Neural progenitor cell (in vitro differentiated cells): Measurements from ENCODE around the gene SMPD3. TPM values are rescaled to one million over a fixed set of nuclear protein-coding genes. Genes with fewer than 3 reads are reported as not detected.
A peak's percentile ranks its signal among the peaks of the same experiment; 100 is the strongest.

Source experiments
- DNase-seq: peaks from one replicate; pipeline ENCODE4 v3.0.0-alpha.2; 2016; ENCODE audit warnings: low spot score
- H2AFZ ChIP-seq: fragments of 200-600 bp; sonication (generic); replicated peaks from 2 replicates; pipeline ENCODE4 v1.6.1; 2016; ENCODE audit warnings: antibody characterized with exemption
- H3F3A ChIP-seq: fragments of 200-600 bp; sonication (generic); 2 replicates; pipeline ENCODE4 v1.6.1; 2016; ENCODE audit warnings: antibody characterized with exemption, low read depth
- H3K27ac ChIP-seq: fragments of 200-600 bp; sonication (generic); 2 replicates; pipeline ENCODE4 v1.5.1; 2016; ENCODE audit warnings: mild to moderate bottlenecking
- H3K27me3 ChIP-seq: fragments of 200-600 bp; sonication (generic); 2 replicates; pipeline ENCODE4 v1.6.1; 2016; ENCODE audit warnings: mild to moderate bottlenecking, moderate library complexity
- H3K36me3 ChIP-seq: fragments of 200-600 bp; sonication (generic); 2 replicates; pipeline ENCODE4 v1.5.1; 2016
- H3K4me1 ChIP-seq: fragments of 200-600 bp; sonication (generic); 2 replicates; pipeline ENCODE4 v1.6.1; 2016; ENCODE audit warnings: mixed run types
- H3K4me2 ChIP-seq: fragments of 200-600 bp; sonication (generic); 2 replicates; pipeline ENCODE4 v1.6.1; 2016
- H3K4me3 ChIP-seq: fragments of 200-600 bp; sonication (generic); 2 replicates; pipeline ENCODE4 v1.5.1; 2016
- H3K79me2 ChIP-seq: fragments of 200-600 bp; sonication (generic); 2 replicates; pipeline ENCODE4 v1.6.1; 2016; ENCODE audit warnings: low read depth
- H3K9ac ChIP-seq: fragments of 200-600 bp; sonication (generic); 2 replicates; pipeline ENCODE4 v1.6.1; 2016
- H3K9me3 ChIP-seq: fragments of 200-600 bp; sonication (generic); 2 replicates; pipeline ENCODE4 v1.5.1; 2016; ENCODE audit warnings: low read depth
- H4K20me1 ChIP-seq: fragments of 200-600 bp; sonication (generic); 2 replicates; pipeline ENCODE4 v1.6.1; 2016; ENCODE audit warnings: low read depth
- H3K27ac Mint-ChIP-seq: 3 replicates; pipeline ENCODE4 v1.8.0; 2021; ENCODE audit warnings: mixed read lengths
- H3K27me3 Mint-ChIP-seq: 2 replicates; pipeline ENCODE4 v1.8.0; 2022; ENCODE audit warnings: low read depth, mild to moderate bottlenecking, inconsistent platforms, moderate library complexity, mixed read lengths; ENCODE audit not compliant: insufficient read depth
- H3K36me3 Mint-ChIP-seq: 3 replicates; pipeline ENCODE4 v1.8.0; 2021; ENCODE audit warnings: mixed read lengths
- H3K4me1 Mint-ChIP-seq: 3 replicates; pipeline ENCODE4 v1.8.0; 2021; ENCODE audit warnings: mixed read lengths
- H3K4me3 Mint-ChIP-seq: 3 replicates; pipeline ENCODE4 v1.8.0; 2021; ENCODE audit warnings: mild to moderate bottlenecking, moderate library complexity, mixed read lengths
- H3K9me3 Mint-ChIP-seq: 3 replicates; pipeline ENCODE4 v1.8.0; 2020; ENCODE audit warnings: mixed read lengths
- EZH2 ChIP-seq: fragments of 200-600 bp; sonication (generic); IDR thresholded peaks from 2 replicates; pipeline ENCODE4 v1.6.1; 2017; ENCODE audit warnings: antibody characterized with exemption, mild to moderate bottlenecking, moderate library complexity
- EZH2phosphoT487 ChIP-seq: fragments of 200-600 bp; sonication (generic); IDR thresholded peaks from 2 replicates; pipeline ENCODE4 v1.6.1; 2017; ENCODE audit warnings: antibody characterized with exemption
- total RNA-seq: library from RNA; depleted of rRNA; stranded (reverse); fragments of >200 nt; gene quantifications from 2 replicates; pipeline ENCODE4 v1.2.3, GENCODE V29; 2015; ENCODE audit warnings: low replicate concordance
- TF ChIP-seq, protein P1 (sequence below): fragments of 200-600 bp; sonication (generic); IDR thresholded peaks from 2 replicates; pipeline ENCODE4 v1.5.1; 2017; ENCODE audit warnings: antibody characterized with exemption, mild to moderate bottlenecking

SMPD3 gene
- total RNA-seq, 1 donor from 2014 or later: not detected

DNA sequence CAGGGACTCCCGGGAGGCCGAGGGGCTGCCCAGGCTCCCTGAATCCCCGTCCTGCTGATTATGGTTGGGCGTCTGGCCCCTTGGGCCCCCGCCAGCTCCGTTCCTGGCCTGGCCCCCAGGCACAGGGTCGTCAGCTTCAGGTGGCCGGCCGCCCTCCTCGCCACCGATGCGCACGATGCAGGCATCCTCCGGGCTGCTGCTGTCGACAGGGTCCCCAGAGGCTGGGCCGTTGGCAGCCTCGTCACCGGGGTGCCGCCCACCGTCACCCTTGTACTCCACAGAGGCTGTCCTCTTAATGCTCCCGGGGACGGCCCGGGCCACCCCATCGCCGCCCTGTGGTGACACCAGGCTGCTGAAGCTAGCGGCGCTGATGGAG is 77.0 kb downstream of the SMPD3 start:
- Histone ChIP-seq H3K9ac (no peak overlapping the region), H4K20me1 (no peaks in the 10 kb centered on the region), H2AFZ (no peak overlapping the region), H3K9me3 (no peaks in the 10 kb centered on the region), H3K4me2 (no peak overlapping the region), H3F3A (peaks cover 12% of the 10 kb centered on the region), H3K4me1 (peaks cover 32% of the 10 kb centered on the region), H3K4me3 (no peak overlapping the region), H3K27me3 (no peaks in the 10 kb centered on the region), H3K27ac (no peak overlapping the region), H3K36me3 (no peaks in the 10 kb centered on the region), H3K79me2 (no peaks in the 10 kb centered on the region)
- peaks cover 5% of the 10 kb centered on the region for H3K27me3 Mint-ChIP-seq
- H3K4me1 Mint-ChIP-seq: peaks cover 57% of the 10 kb centered on the region
- DNase-seq: no peak
- H3K4me3 Mint-ChIP-seq: no peak overlapping the region
- H3K36me3 Mint-ChIP-seq: no peaks in the 10 kb centered on the region
- H3K9me3 Mint-ChIP-seq: no peaks in the 10 kb centered on the region
- H3K27ac Mint-ChIP-seq: no peak overlapping the region
- no peak for TF ChIP-seq EZH2
- TF ChIP-seq, protein P1, sequence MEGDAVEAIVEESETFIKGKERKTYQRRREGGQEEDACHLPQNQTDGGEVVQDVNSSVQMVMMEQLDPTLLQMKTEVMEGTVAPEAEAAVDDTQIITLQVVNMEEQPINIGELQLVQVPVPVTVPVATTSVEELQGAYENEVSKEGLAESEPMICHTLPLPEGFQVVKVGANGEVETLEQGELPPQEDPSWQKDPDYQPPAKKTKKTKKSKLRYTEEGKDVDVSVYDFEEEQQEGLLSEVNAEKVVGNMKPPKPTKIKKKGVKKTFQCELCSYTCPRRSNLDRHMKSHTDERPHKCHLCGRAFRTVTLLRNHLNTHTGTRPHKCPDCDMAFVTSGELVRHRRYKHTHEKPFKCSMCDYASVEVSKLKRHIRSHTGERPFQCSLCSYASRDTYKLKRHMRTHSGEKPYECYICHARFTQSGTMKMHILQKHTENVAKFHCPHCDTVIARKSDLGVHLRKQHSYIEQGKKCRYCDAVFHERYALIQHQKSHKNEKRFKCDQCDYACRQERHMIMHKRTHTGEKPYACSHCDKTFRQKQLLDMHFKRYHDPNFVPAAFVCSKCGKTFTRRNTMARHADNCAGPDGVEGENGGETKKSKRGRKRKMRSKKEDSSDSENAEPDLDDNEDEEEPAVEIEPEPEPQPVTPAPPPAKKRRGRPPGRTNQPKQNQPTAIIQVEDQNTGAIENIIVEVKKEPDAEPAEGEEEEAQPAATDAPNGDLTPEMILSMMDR: no peak
- TF ChIP-seq EZH2phosphoT487: no peak

DNA sequence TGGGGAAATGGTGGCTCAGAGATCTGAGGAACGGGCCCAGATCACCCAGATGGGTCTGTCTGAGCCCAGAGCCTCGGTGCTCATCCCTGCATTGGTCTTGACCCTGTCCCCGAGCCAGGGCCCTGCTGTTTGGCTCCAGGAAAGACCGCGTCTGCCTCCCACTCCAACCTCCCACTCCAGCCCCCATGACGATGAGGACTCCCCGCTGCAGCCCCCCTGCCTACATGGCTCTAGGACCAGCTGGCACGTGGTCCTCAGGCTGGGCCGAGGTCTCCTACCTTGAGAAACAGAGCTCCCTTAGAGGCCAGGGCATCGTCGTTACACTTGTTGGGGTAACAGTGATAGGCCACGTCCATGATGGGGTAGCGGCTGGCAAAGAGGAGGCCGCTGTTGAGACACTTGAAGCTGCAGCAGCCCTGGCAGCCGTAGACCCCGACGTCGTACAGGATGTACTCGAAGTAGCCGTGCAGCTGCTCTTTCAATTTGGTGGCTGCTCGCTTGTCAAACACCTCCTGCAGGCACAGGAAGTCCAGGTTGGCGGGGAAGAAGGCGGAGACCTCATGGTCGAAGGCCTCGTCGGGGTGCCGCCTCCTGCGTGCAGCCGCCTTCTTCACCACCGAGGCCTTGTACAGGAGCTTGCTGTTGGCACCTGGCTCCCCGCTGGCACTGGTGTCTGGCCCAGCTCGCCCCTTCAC is 77.6 kb downstream of the SMPD3 start:
- Mint-ChIP-seq H3K27ac (peak overlapping the region; percentile 73), H3K36me3 (no peaks in the 10 kb centered on the region), H3K4me3 (no peak overlapping the region), H3K9me3 (no peaks in the 10 kb centered on the region), H3K27me3 (peaks cover 7% of the 10 kb centered on the region), H3K4me1 (peaks cover 55% of the 10 kb centered on the region)
- H4K20me1 ChIP-seq: no peaks in the 10 kb centered on the region
- peaks cover 6% of the 10 kb centered on the region for H3F3A ChIP-seq
- TF ChIP-seq EZH2 (no peak), EZH2phosphoT487 (no peak)
- TF ChIP-seq, protein P1: no peak
- H3K27ac ChIP-seq: no peak overlapping the region
- H3K4me3 ChIP-seq: no peak overlapping the region
- H3K9ac ChIP-seq: no peak overlapping the region
- DNase-seq: no peak
- H3K9me3 ChIP-seq: no peaks in the 10 kb centered on the region
- no peaks in the 10 kb centered on the region for H3K36me3 ChIP-seq
- no peaks in the 10 kb centered on the region for H3K79me2 ChIP-seq
- H3K4me1 ChIP-seq: peaks cover 26% of the 10 kb centered on the region
- H2AFZ ChIP-seq: no peak overlapping the region
- H3K27me3 ChIP-seq: no peaks in the 10 kb centered on the region
- H3K4me2 ChIP-seq: no peak overlapping the region

- no peak for DNase-seq
- Histone ChIP-seq H4K20me1 (no peaks in the 10 kb centered on the region), H3K9ac (no peak overlapping the region), H3K9me3 (no peaks in the 10 kb centered on the region), H3K27ac (no peak overlapping the region), H2AFZ (no peak overlapping the region), H3K27me3 (no peaks in the 10 kb centered on the region), H3K36me3 (no peaks in the 10 kb centered on the region), H3F3A (no peaks in the 10 kb centered on the region), H3K4me1 (peaks cover 22% of the 10 kb centered on the region), H3K79me2 (no peaks in the 10 kb centered on the region), H3K4me3 (no peak overlapping the region), H3K4me2 (no peak overlapping the region)
- peaks cover 54% of the 10 kb centered on the region for H3K4me1 Mint-ChIP-seq
- H3K4me3 Mint-ChIP-seq: no peak overlapping the region
- H3K27ac Mint-ChIP-seq: peak overlapping the region; percentile 73
- no peaks in the 10 kb centered on the region for H3K36me3 Mint-ChIP-seq
- H3K9me3 Mint-ChIP-seq: no peaks in the 10 kb centered on the region
- peaks cover 12% of the 10 kb centered on the region for H3K27me3 Mint-ChIP-seq
- TF ChIP-seq EZH2phosphoT487 (no peak), EZH2 (no peak)
- TF ChIP-seq, protein P1: no peak
Observed at GRCh38 chr16:68369697-68370580, 78.4 kb downstream of the SMPD3 start.
